SK-MEL-5 (cell line): Measurements from ENCODE around the gene GASK1B. TPM values are rescaled to one million over a fixed set of nuclear protein-coding genes. Genes with fewer than 3 reads are reported as not detected.

Source experiments
- total RNA-seq: library from RNA; depleted of rRNA; stranded (reverse); fragments of >200 nt; shearing (Covaris generic); gene quantifications from 2 replicates; pipeline ENCODE4 v1.2.3, GENCODE V29; 2014; rRNA removed

GASK1B gene
- total RNA-seq, 1 experiment from 2014 or later = 11.7 TPM

Other genes starting within 250 kb of the GASK1B start
- gene TMEM144, start 37.5 kb upstream of the GASK1B start, total RNA-seq = 26.8 and 27.1 TPM in 2 replicates